CD14-positive monocyte (primary cell): ENCODE measurements around the gene HMCN1. TPM values are rescaled to one million over a fixed set of nuclear protein-coding genes. Genes with fewer than 3 reads are reported as not detected.

Experiments
- DNase-seq, 3 donors: peaks; one replicate each; pipeline ENCODE4 v3.0.0-alpha.2; 2011 to 2022
- H2AFZ ChIP-seq: 2 replicates; pipeline ENCODE4 v1.6.0; 2012; ENCODE audit warnings: mild to moderate bottlenecking, low read depth, low read length, inconsistent platforms; ENCODE audit not compliant: insufficient read depth, poor library complexity, severe bottlenecking
- H3K27ac ChIP-seq, 2 donors: 1 replicate in 1 of 2; 2 replicates in 1 of 2; pipeline ENCODE4 v1.5.1; 2012 to 2013; ENCODE audit warnings: low read length in 2 of 2, control low read depth in 1 of 2, inconsistent platforms in 1 of 2, low read depth in 1 of 2, mild to moderate bottlenecking in 1 of 2
- H3K27me3 ChIP-seq, 2 donors: one replicate each; pipeline versions ENCODE4 v1.6.0 to v1.6.1; 2011 to 2013; ENCODE audit warnings: low read length in 2 of 2; ENCODE audit not compliant: control insufficient read depth in 2 of 2, insufficient read depth in 2 of 2
- H3K36me3 ChIP-seq, 2 donors: replicated peaks in 1 of 2; 1 replicate in 1 of 2; 2 replicates in 1 of 2; pipeline versions ENCODE4 v1.5.1 to v1.6.1; 2012 to 2013; ENCODE audit warnings: low read length in 2 of 2, control low read depth in 1 of 2, inconsistent platforms in 1 of 2, mild to moderate bottlenecking in 1 of 2; ENCODE audit not compliant: insufficient read depth in 2 of 2, control insufficient read depth in 1 of 2
- H3K4me1 ChIP-seq, 2 donors: 1 replicate in 1 of 2; 2 replicates in 1 of 2; pipeline versions ENCODE4 v1.5.1 to v1.6.1; 2012 to 2013; ENCODE audit warnings: low read length in 2 of 2, control low read depth in 1 of 2, inconsistent platforms in 1 of 2, mild to moderate bottlenecking in 1 of 2, moderate library complexity in 1 of 2; ENCODE audit not compliant: insufficient read depth in 2 of 2, control insufficient read depth in 1 of 2
- H3K4me2 ChIP-seq: replicated peaks from 2 replicates; pipeline ENCODE3; 2012; ENCODE audit warnings: low read length, moderate library complexity, mild to moderate bottlenecking; ENCODE audit not compliant: poor library complexity, severe bottlenecking; ENCODE audit errors: extremely low read depth
- H3K4me3 ChIP-seq, 3 experiments: fragments of 200-600 bp in 1 of 3; sonication (generic) in 1 of 3; replicated peaks in 1 of 3; 1 replicate in 2 of 3; 2 replicates in 1 of 3; pipeline ENCODE4 v1.5.1; 2011 to 2013; ENCODE audit warnings: low read length in 3 of 3, mild to moderate bottlenecking in 3 of 3, control low read depth in 2 of 3, low read depth in 2 of 3, inconsistent platforms in 1 of 3, moderate library complexity in 1 of 3
- H3K79me2 ChIP-seq: 2 replicates; pipeline ENCODE4 v1.6.0; 2012; ENCODE audit warnings: mild to moderate bottlenecking, control low read depth, inconsistent platforms, low read length, moderate library complexity; ENCODE audit not compliant: insufficient read depth
- H3K9ac ChIP-seq: 2 replicates; pipeline ENCODE4 v1.6.0; 2017; ENCODE audit warnings: low read length, mild to moderate bottlenecking; ENCODE audit not compliant: insufficient read depth, poor library complexity, severe bottlenecking
- H3K9me3 ChIP-seq, 2 donors: replicated peaks in 1 of 2; 1 replicate in 1 of 2; 2 replicates in 1 of 2; pipeline versions ENCODE4 v1.5.1 to v1.6.1; 2012 to 2013; ENCODE audit warnings: low read length in 2 of 2, control low read depth in 1 of 2; ENCODE audit not compliant: control insufficient read depth in 1 of 2, insufficient read depth in 1 of 2
- H4K20me1 ChIP-seq: 2 replicates; pipeline ENCODE4 v1.6.0; 2012; ENCODE audit warnings: mild to moderate bottlenecking, low read length, control low read depth, moderate library complexity; ENCODE audit not compliant: insufficient read depth
- H3K27ac Mint-ChIP-seq, 7 donors: one replicate each; pipeline ENCODE4 v1.8.0; 2020; ENCODE audit warnings: mild to moderate bottlenecking in 7 of 7, mixed read lengths in 7 of 7, moderate library complexity in 6 of 7, inconsistent platforms in 2 of 7
- H3K27me3 Mint-ChIP-seq, 3 donors: one replicate each; pipeline ENCODE4 v1.8.0; 2021 to 2022; ENCODE audit warnings: low read depth in 3 of 3, mild to moderate bottlenecking in 3 of 3, mixed read lengths in 3 of 3, moderate library complexity in 3 of 3, inconsistent platforms in 1 of 3
- H3K36me3 Mint-ChIP-seq, 2 donors: one replicate each; pipeline ENCODE4 v1.8.0; 2020; ENCODE audit warnings: mixed read lengths in 2 of 2, inconsistent platforms in 1 of 2, mild to moderate bottlenecking in 1 of 2
- H3K4me1 Mint-ChIP-seq: one replicate; pipeline ENCODE4 v1.8.0; 2020; ENCODE audit warnings: mild to moderate bottlenecking, mixed read lengths
- H3K4me3 Mint-ChIP-seq, 2 donors: one replicate each; pipeline ENCODE4 v1.8.0; 2020; ENCODE audit warnings: mild to moderate bottlenecking in 2 of 2, mixed read lengths in 2 of 2, moderate library complexity in 1 of 2
- H3K9me3 Mint-ChIP-seq, 7 donors: one replicate each; pipeline ENCODE4 v1.8.0; 2020 to 2022; ENCODE audit warnings: mixed read lengths in 7 of 7, mild to moderate bottlenecking in 6 of 7, moderate library complexity in 6 of 7, inconsistent platforms in 2 of 7
- CTCF ChIP-seq: fragments of 200-600 bp; IDR thresholded peaks from one replicate; pipeline ENCODE4 v1.8.0; 2022; ENCODE audit warnings: antibody characterized with exemption, mild to moderate bottlenecking
- WGBS: methylation state at CpG from one replicate; pipeline ENCODE4 v1.1.5; 2013; ENCODE audit warnings: missing lambda C conversion rate; ENCODE audit not compliant: insufficient coverage; 5-methylcytosine and 5-hydroxymethylcytosine counted together
- intact Hi-C, 2 donors: fragments of 100-400 bp; cut with micrococcal nuclease; formaldehyde crosslinking; loops; one replicate each; pipeline versions ENCODE4 v1.15.0 to v1.15.1; 2023
- polyA plus RNA-seq, 3 donors: library from polyadenylated mRNA; depleted of rRNA in 1 of 3; unstranded in 2 of 3; stranded (reverse) in 1 of 3; fragments of 300-500 nt in 2 of 3; fragments of >200 nt in 1 of 3; fragmentation: Illumina TruSeq in 2 of 3; gene quantifications; 1 replicate in 2 of 3; 2 replicates in 1 of 3; pipeline ENCODE4 v1.2.3, GENCODE V29; 2012 to 2021

The HMCN1 gene
- polyA plus RNA-seq, 3 donors: not detected

- Histone ChIP-seq H3K27ac (no peak overlapping the region), H3K4me1 (no peaks in the 10 kb centered on the region), H3K79me2 (no peaks in the 10 kb centered on the region), H2AFZ (no peak overlapping the region), H3K9me3 (no peaks in the 10 kb centered on the region), H3K9ac (no peak overlapping the region), H3K4me3 (no peak overlapping the region), H3K36me3 (no peaks in the 10 kb centered on the region), H3K4me2 (no peak overlapping the region), H4K20me1 (no peaks in the 10 kb centered on the region), H3K27me3 (no peaks in the 10 kb centered on the region)
- intact Hi-C loops: no loop called here
- TF ChIP-seq CTCF: no peak
- Mint-ChIP-seq H3K27ac (no peak overlapping the region), H3K36me3 (no peaks in the 10 kb centered on the region), H3K4me3 (no peak overlapping the region), H3K27me3 (peaks cover 0 to 2% (median 0%) of the 10 kb centered on the region in 3 donors), H3K9me3 (peaks cover 0 to 1% (median 0%) of the 10 kb centered on the region in 7 donors), H3K4me1 (no peaks in the 10 kb centered on the region)
- DNase-seq: no peak
- WGBS: no CpG with 5 or more reads among the region's 2 CpGs
These were observed 321.7 kb downstream of the HMCN1 start for GRCh38 chr1:186055846-186056245.

GRCh38 chr1:186057086-186057485 lies 322.9 kb downstream of the HMCN1 start:
- no peak for DNase-seq
- Histone ChIP-seq H4K20me1 (no peaks in the 10 kb centered on the region), H3K27me3 (no peaks in the 10 kb centered on the region), H3K4me2 (no peak overlapping the region), H3K9me3 (no peaks in the 10 kb centered on the region), H3K4me3 (no peak overlapping the region), H3K36me3 (no peaks in the 10 kb centered on the region), H3K27ac (no peak overlapping the region), H3K9ac (no peak overlapping the region), H2AFZ (no peak overlapping the region), H3K79me2 (no peaks in the 10 kb centered on the region), H3K4me1 (no peaks in the 10 kb centered on the region)
- no peaks in the 10 kb centered on the region for H3K36me3 Mint-ChIP-seq
- TF ChIP-seq CTCF: no peak
- H3K27ac Mint-ChIP-seq: no peak overlapping the region
- H3K27me3 Mint-ChIP-seq: peaks cover 0 to 2% (median 0%) of the 10 kb centered on the region in 3 donors
- peaks cover 0 to under 1% (median 0%) of the 10 kb centered on the region in 7 donors for H3K9me3 Mint-ChIP-seq
- no peaks in the 10 kb centered on the region for H3K4me1 Mint-ChIP-seq
- intact Hi-C loops: no loop called here
- H3K4me3 Mint-ChIP-seq: no peak overlapping the region
- no CpG with 5 or more reads among the region's 1 CpG for WGBS
